ENCODE data around the gene ZYX. TPM values are rescaled to one million over a fixed set of nuclear protein-coding genes. Genes with fewer than 3 reads are reported as not detected.

ZYX gene
- polyA plus RNA-seq, 1 donor from 2014 or later: 10.0 TPM

DNA sequence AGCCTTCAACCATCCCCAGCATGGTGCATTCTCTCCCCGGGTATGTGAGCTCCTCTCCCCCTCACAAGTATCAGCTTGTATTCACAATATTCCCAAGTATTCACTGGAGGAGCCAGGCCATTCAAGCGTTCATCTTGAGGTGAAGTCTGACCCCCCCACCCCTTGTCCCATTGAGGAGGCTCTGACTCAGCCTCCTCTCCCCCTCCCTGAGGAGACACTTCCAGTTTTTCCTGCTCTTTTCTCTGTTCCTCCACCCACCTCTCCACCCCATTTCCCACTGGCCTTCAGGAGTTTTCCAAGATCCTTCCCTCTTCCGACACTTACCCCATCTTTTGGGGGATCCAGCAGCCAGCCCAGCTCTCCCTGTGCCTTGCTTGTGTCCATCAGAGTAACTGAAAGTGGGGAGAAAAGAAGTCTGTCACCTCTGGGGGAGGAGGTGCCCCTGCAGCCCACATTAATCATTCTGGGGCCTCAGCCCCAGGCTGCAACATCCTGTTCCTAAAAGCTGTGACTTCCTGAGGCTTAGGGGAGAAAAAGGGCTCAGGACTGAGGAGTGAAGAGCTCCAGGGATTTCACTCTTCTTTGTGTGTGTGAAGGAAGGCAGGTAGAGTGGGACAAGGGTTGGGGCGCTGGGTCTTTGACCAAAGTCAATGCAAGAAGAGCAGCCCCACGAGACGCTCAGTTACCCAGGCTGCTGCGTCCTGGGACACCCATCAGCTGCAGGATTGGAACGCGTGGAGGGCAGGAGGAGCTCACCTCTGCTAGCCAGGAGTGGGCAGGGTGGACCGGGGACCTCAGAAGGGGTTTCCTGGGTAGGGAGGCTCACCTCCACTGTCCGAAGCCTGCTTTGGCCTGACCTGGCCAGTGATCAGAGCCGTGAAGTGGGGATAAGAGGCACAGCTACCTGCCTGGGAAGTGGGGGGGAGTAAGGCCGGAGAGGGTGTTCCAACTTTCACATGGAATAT, 26.4 kb downstream of the ZYX start:
- Histone ChIP-seq H3K9me2 (ENCODE audit: insufficient read depth, low read length) (no peaks in the 10 kb centered on the region), H3K36me3 (ENCODE audit: insufficient read depth, low read length) (no peaks in the 10 kb centered on the region), H3K79me2 (replicated peaks; ENCODE audit: insufficient read depth, low read length) (no peaks in the 10 kb centered on the region), H3K9ac (ENCODE audit: low read length) (no peak overlapping the region), H3K4me2 (ENCODE audit: low read length) (no peak overlapping the region), H3K27ac (ENCODE audit: low read length) (no peak overlapping the region), H3K9me3 (ENCODE audit: low read length) (no peaks in the 10 kb centered on the region), H2AFZ (ENCODE audit: low read depth, low read length) (no peak overlapping the region), H3K27me3 (ENCODE audit: insufficient read depth, low read depth, low read length) (peaks cover 8% of the 10 kb centered on the region), H3K4me3 (ENCODE audit: low read length) (no peak overlapping the region), H4K20me1 (ENCODE audit: insufficient read depth) (no peaks in the 10 kb centered on the region), H3F3A (ENCODE audit: insufficient read depth, low read length, poor library complexity, severe bottlenecking) (no peaks in the 10 kb centered on the region)
- TF ChIP-seq POLR2AphosphoS5 (IDR thresholded peaks at IDR 0.05) (no peak), EZH2 (IDR thresholded peaks at IDR 0.05; ENCODE audit: borderline replicate concordance, insufficient read depth, low read length, poor library complexity, severe bottlenecking) (no peak), MXI1 (conservative IDR thresholded peaks at IDR 0.05; ENCODE audit: poor library complexity, severe bottlenecking) (no peak), TAF1 (IDR thresholded peaks at IDR 0.05; ENCODE audit: low read depth) (no peak), RAD21 (conservative IDR thresholded peaks at IDR 0.05) (no peak), SMC3 (conservative IDR thresholded peaks at IDR 0.05; ENCODE audit: poor library complexity) (no peak), EP300 (conservative IDR thresholded peaks at IDR 0.05; ENCODE audit: poor library complexity, severe bottlenecking) (no peak)
- TF ChIP-seq, protein P1, sequence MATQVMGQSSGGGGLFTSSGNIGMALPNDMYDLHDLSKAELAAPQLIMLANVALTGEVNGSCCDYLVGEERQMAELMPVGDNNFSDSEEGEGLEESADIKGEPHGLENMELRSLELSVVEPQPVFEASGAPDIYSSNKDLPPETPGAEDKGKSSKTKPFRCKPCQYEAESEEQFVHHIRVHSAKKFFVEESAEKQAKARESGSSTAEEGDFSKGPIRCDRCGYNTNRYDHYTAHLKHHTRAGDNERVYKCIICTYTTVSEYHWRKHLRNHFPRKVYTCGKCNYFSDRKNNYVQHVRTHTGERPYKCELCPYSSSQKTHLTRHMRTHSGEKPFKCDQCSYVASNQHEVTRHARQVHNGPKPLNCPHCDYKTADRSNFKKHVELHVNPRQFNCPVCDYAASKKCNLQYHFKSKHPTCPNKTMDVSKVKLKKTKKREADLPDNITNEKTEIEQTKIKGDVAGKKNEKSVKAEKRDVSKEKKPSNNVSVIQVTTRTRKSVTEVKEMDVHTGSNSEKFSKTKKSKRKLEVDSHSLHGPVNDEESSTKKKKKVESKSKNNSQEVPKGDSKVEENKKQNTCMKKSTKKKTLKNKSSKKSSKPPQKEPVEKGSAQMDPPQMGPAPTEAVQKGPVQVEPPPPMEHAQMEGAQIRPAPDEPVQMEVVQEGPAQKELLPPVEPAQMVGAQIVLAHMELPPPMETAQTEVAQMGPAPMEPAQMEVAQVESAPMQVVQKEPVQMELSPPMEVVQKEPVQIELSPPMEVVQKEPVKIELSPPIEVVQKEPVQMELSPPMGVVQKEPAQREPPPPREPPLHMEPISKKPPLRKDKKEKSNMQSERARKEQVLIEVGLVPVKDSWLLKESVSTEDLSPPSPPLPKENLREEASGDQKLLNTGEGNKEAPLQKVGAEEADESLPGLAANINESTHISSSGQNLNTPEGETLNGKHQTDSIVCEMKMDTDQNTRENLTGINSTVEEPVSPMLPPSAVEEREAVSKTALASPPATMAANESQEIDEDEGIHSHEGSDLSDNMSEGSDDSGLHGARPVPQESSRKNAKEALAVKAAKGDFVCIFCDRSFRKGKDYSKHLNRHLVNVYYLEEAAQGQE (IDR thresholded peaks at IDR 0.05; ENCODE audit: borderline replicate concordance): no peak
- TF ChIP-seq, protein P2, sequence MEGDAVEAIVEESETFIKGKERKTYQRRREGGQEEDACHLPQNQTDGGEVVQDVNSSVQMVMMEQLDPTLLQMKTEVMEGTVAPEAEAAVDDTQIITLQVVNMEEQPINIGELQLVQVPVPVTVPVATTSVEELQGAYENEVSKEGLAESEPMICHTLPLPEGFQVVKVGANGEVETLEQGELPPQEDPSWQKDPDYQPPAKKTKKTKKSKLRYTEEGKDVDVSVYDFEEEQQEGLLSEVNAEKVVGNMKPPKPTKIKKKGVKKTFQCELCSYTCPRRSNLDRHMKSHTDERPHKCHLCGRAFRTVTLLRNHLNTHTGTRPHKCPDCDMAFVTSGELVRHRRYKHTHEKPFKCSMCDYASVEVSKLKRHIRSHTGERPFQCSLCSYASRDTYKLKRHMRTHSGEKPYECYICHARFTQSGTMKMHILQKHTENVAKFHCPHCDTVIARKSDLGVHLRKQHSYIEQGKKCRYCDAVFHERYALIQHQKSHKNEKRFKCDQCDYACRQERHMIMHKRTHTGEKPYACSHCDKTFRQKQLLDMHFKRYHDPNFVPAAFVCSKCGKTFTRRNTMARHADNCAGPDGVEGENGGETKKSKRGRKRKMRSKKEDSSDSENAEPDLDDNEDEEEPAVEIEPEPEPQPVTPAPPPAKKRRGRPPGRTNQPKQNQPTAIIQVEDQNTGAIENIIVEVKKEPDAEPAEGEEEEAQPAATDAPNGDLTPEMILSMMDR (IDR thresholded peaks at IDR 0.05; ENCODE audit: poor library complexity, severe bottlenecking): no peak

- Histone ChIP-seq H3K27ac (ENCODE audit: low read length) (no peak overlapping the region), H3K4me3 (ENCODE audit: low read length) (no peak overlapping the region), H3F3A (ENCODE audit: insufficient read depth, low read length, poor library complexity, severe bottlenecking) (no peaks in the 10 kb centered on the region), H4K20me1 (ENCODE audit: insufficient read depth) (no peaks in the 10 kb centered on the region), H3K9me2 (ENCODE audit: insufficient read depth, low read length) (no peaks in the 10 kb centered on the region), H2AFZ (ENCODE audit: low read depth, low read length) (no peak overlapping the region), H3K9me3 (ENCODE audit: low read length) (no peaks in the 10 kb centered on the region), H3K36me3 (ENCODE audit: insufficient read depth, low read length) (no peaks in the 10 kb centered on the region), H3K79me2 (replicated peaks; ENCODE audit: insufficient read depth, low read length) (no peaks in the 10 kb centered on the region), H3K27me3 (ENCODE audit: insufficient read depth, low read depth, low read length) (peaks cover 8% of the 10 kb centered on the region), H3K4me2 (ENCODE audit: low read length) (no peak overlapping the region), H3K9ac (ENCODE audit: low read length) (no peak overlapping the region)
- TF ChIP-seq EZH2 (IDR thresholded peaks at IDR 0.05; ENCODE audit: borderline replicate concordance, insufficient read depth, low read length, poor library complexity, severe bottlenecking) (no peak), MXI1 (conservative IDR thresholded peaks at IDR 0.05; ENCODE audit: poor library complexity, severe bottlenecking) (no peak), SMC3 (conservative IDR thresholded peaks at IDR 0.05; ENCODE audit: poor library complexity) (no peak), TAF1 (IDR thresholded peaks at IDR 0.05; ENCODE audit: low read depth) (no peak), POLR2AphosphoS5 (IDR thresholded peaks at IDR 0.05) (no peak), RAD21 (conservative IDR thresholded peaks at IDR 0.05) (no peak), EP300 (conservative IDR thresholded peaks at IDR 0.05; ENCODE audit: poor library complexity, severe bottlenecking) (no peak)
- TF ChIP-seq, protein P1 (IDR thresholded peaks at IDR 0.05; ENCODE audit: borderline replicate concordance): no peak
- TF ChIP-seq, protein P2 (IDR thresholded peaks at IDR 0.05; ENCODE audit: poor library complexity, severe bottlenecking): no peak
These were observed 27.1 kb downstream of the ZYX start for GRCh38 chr7:143408252-143408685.
